GM18861 (cell line): ENCODE data around the gene OS9.

Experiments used
- ATAC-seq: cut with Tn5 transposase; IDR thresholded peaks from one replicate; pipeline ENCODE4 v1.9.1; 2021; ENCODE audit not compliant: unreplicated experiment

OS9 gene

GRCh38 chr12:57765698-57766463 lies 71.9 kb downstream of the OS9 start:
- ATAC-seq = no peak

- ATAC-seq = no peak
Observed at GRCh38 chr12:57766464-57767304, 72.8 kb downstream of the OS9 start, which contains the start of gene CYP27B1. TSS of gene CYP27B1 (minus strand) at chr12:57767078. CDS start at chr12:57767041, 37 bp downstream.

GRCh38 chr12:57767305-57767698 lies 73.4 kb downstream of the OS9 start:
- ATAC-seq = no peak

GRCh38 chr12:57767876-57768275 lies 73.9 kb downstream of the OS9 start:
- ATAC-seq = no peak

- ATAC-seq = no peak
Observed at GRCh38 chr12:57769594-57769993, 75.7 kb downstream of the OS9 start.

- ATAC-seq = no peak
Observed at GRCh38 chr12:57770734-57771133, 76.8 kb downstream of the OS9 start.
